IMR-90 (cell line): ENCODE measurements around the gene GSK3B. TPM values are rescaled to one million over a fixed set of nuclear protein-coding genes. Genes with fewer than 3 reads are reported as not detected.

ENCODE experiments used
- ATAC-seq: fragments of 200-7000 bp; cut with Tn5 transposase; 2 replicates; pipeline ENCODE4 v1.9.1; 2020; ENCODE audit warnings: low read depth, mild to moderate bottlenecking, moderate library complexity
- BruUV-seq: library from RNA; stranded (reverse); fragments of 400-500 nt; replicated peaks from 2 replicates; lab custom pipeline; 2021; lab: Mats Ljungman, UMichigan
- CTCF ChIA-PET: fragments of 300-600 bp; formaldehyde crosslinking; extraction: SDS; loops from one replicate; lab custom pipeline; 2021; ENCODE audit warnings: antibody characterized with exemption; lab: Yijun Ruan, JAX
- POLR2A ChIA-PET: fragments of 300-600 bp; sonication (Branson Sonifier 250); formaldehyde crosslinking; loops from one replicate; lab custom pipeline; 2022; ENCODE audit warnings: antibody characterized with exemption; ENCODE audit not compliant: unreplicated experiment; lab: Charles Lee
- DNase-seq: peaks from one replicate; pipeline ENCODE4 v3.0.0; 2013
- H2AFZ ChIP-seq: replicated peaks from 2 replicates; pipeline ENCODE3; 2013; ENCODE audit warnings: low read length, mild to moderate bottlenecking; ENCODE audit not compliant: poor library complexity
- H2AK5ac ChIP-seq: 2 replicates; pipeline ENCODE4 v1.6.1; 2013; ENCODE audit warnings: low read depth, low read length, inconsistent platforms
- H2AK9ac ChIP-seq: replicated peaks from 2 replicates; pipeline ENCODE3; 2013; ENCODE audit warnings: mild to moderate bottlenecking, low read depth, low read length, moderate library complexity; ENCODE audit not compliant: poor library complexity
- H2BK120ac ChIP-seq: 2 replicates; pipeline ENCODE4 v1.6.1; 2013; ENCODE audit warnings: low read depth, low read length, inconsistent platforms
- H2BK15ac ChIP-seq: 3 replicates; pipeline ENCODE4 v1.6.1; 2013; ENCODE audit warnings: low read depth, low read length, inconsistent platforms
- H2BK20ac ChIP-seq: 2 replicates; pipeline ENCODE4 v1.6.1; 2013; ENCODE audit warnings: low read depth, mild to moderate bottlenecking, inconsistent platforms, low read length, moderate library complexity
- H2BK5ac ChIP-seq: 2 replicates; pipeline ENCODE4 v1.6.1; 2013; ENCODE audit warnings: mild to moderate bottlenecking, low read depth, low read length, inconsistent platforms; ENCODE audit not compliant: poor library complexity, severe bottlenecking
- H3K14ac ChIP-seq: replicated peaks from 2 replicates; pipeline ENCODE4 v1.6.1; 2013; ENCODE audit warnings: low read depth, low read length, inconsistent platforms
- H3K18ac ChIP-seq: 2 replicates; pipeline ENCODE4 v1.6.1; 2013; ENCODE audit warnings: low read depth, low read length, control low read depth
- H3K23ac ChIP-seq: 2 replicates; pipeline ENCODE4 v1.6.1; 2013; ENCODE audit warnings: low read depth, low read length, inconsistent platforms
- H3K27ac ChIP-seq: 2 replicates; pipeline ENCODE4 v1.5.1; 2013; ENCODE audit warnings: mild to moderate bottlenecking, control low read depth, low read length; ENCODE audit not compliant: insufficient read depth
- H3K27me3 ChIP-seq: 2 replicates; pipeline ENCODE4 v1.6.1; 2013; ENCODE audit warnings: low read length; ENCODE audit not compliant: control insufficient read depth, insufficient read depth
- H3K36me3 ChIP-seq: 2 replicates; pipeline ENCODE4 v1.6.1; 2013; ENCODE audit warnings: low read length, mixed read lengths; ENCODE audit not compliant: control insufficient read depth, insufficient read depth
- H3K4ac ChIP-seq: 2 replicates; pipeline ENCODE4 v1.6.1; 2013; ENCODE audit warnings: low read depth, low read length, inconsistent platforms
- H3K4me1 ChIP-seq: 2 replicates; pipeline ENCODE4 v1.6.1; 2013; ENCODE audit warnings: low read length, mixed read lengths; ENCODE audit not compliant: control insufficient read depth, insufficient read depth
- H3K4me2 ChIP-seq: 2 replicates; pipeline ENCODE4 v1.6.1; 2013; ENCODE audit warnings: low read depth, mild to moderate bottlenecking, control low read depth, low read length, moderate library complexity
- H3K4me3 ChIP-seq: 2 replicates; pipeline ENCODE4 v1.5.1; 2013; ENCODE audit warnings: low read depth, mild to moderate bottlenecking, control low read depth, low read length, moderate library complexity; ENCODE audit not compliant: insufficient read depth
- H3K56ac ChIP-seq: 2 replicates; pipeline ENCODE4 v1.6.1; 2013; ENCODE audit warnings: low read length, inconsistent platforms; ENCODE audit not compliant: insufficient read depth; ENCODE audit errors: extremely low read depth
- H3K79me1 ChIP-seq, 2 experiments: 2 replicates each; pipeline ENCODE4 v1.6.1; 2013; ENCODE audit warnings: low read length in 2 of 2, inconsistent platforms in 1 of 2, low read depth in 1 of 2
- H3K9ac ChIP-seq: 2 replicates; pipeline ENCODE4 v1.6.1; 2013; ENCODE audit warnings: low read depth, low read length, control low read depth
- H3K9me1 ChIP-seq: 2 replicates; pipeline ENCODE4 v1.6.1; 2013; ENCODE audit warnings: low read length, inconsistent platforms; ENCODE audit not compliant: insufficient read depth
- H3K9me3 ChIP-seq: 2 replicates; pipeline ENCODE4 v1.6.1; 2013; ENCODE audit warnings: low read length; ENCODE audit not compliant: control insufficient read depth, insufficient read depth
- H4K20me1 ChIP-seq: 2 replicates; pipeline ENCODE4 v1.6.1; 2013; ENCODE audit warnings: low read length, inconsistent platforms; ENCODE audit not compliant: insufficient read depth
- H4K5ac ChIP-seq: 2 replicates; pipeline ENCODE4 v1.6.1; 2013; ENCODE audit warnings: mild to moderate bottlenecking, low read depth, low read length, control low read depth
- H4K8ac ChIP-seq, 2 experiments: 2 replicates each; pipeline ENCODE4 v1.6.1; 2013; ENCODE audit warnings: low read depth in 2 of 2, low read length in 2 of 2, control low read depth in 1 of 2, inconsistent platforms in 1 of 2
- H4K91ac ChIP-seq: 2 replicates; pipeline ENCODE4 v1.6.1; 2013; ENCODE audit warnings: low read depth, low read length, inconsistent platforms; ENCODE audit not compliant: insufficient read depth
- BHLHE40 ChIP-seq: fragments of 150-350 bp; IDR thresholded peaks from 2 replicates; pipeline ENCODE4 v1.6.1; 2016; ENCODE audit warnings: mild to moderate bottlenecking, low read depth, low read length
- CEBPB ChIP-seq: IDR thresholded peaks from 2 replicates; pipeline ENCODE4 v1.6.1; 2012; ENCODE audit warnings: low read depth, low read length, improper control_type of control experiment
- CHD1 ChIP-seq: IDR thresholded peaks from 2 replicates; pipeline ENCODE4 v1.6.1; 2012; ENCODE audit warnings: low read depth, low read length, improper control_type of control experiment
- ELK1 ChIP-seq: fragments of 150-350 bp; IDR thresholded peaks from 2 replicates; pipeline ENCODE4 v1.6.1; 2016; ENCODE audit warnings: low read depth, mild to moderate bottlenecking, low read length, moderate library complexity, borderline replicate concordance
- FOS ChIP-seq: fragments of 150-350 bp; IDR thresholded peaks from 2 replicates; pipeline ENCODE4 v1.6.1; 2016; ENCODE audit warnings: low read depth, low read length
- MAFK ChIP-seq: IDR thresholded peaks from 2 replicates; pipeline ENCODE4 v1.6.1; 2012; ENCODE audit warnings: low read depth, low read length, improper control_type of control experiment
- MAZ ChIP-seq: IDR thresholded peaks from 2 replicates; pipeline ENCODE4 v1.6.1; 2012; ENCODE audit warnings: low read depth, mild to moderate bottlenecking, low read length, improper control_type of control experiment, moderate library complexity, borderline replicate concordance
- MXI1 ChIP-seq: IDR thresholded peaks from 2 replicates; pipeline ENCODE4 v1.6.1; 2012; ENCODE audit warnings: low read depth, mild to moderate bottlenecking, low read length, moderate library complexity, borderline replicate concordance
- NFE2L2 ChIP-seq: fragments of 150-350 bp; IDR thresholded peaks from 2 replicates; pipeline ENCODE4 v1.6.1; 2016; ENCODE audit warnings: low read depth, mild to moderate bottlenecking, low read length
- POLR2A ChIP-seq: IDR thresholded peaks from 2 replicates; pipeline ENCODE4 v1.6.1; 2012; ENCODE audit warnings: mild to moderate bottlenecking, low read depth, low read length
- RAD21 ChIP-seq: IDR thresholded peaks from 2 replicates; pipeline ENCODE4 v1.6.1; 2012; ENCODE audit warnings: low read length, improper control_type of control experiment
- RCOR1 ChIP-seq: IDR thresholded peaks from 2 replicates; pipeline ENCODE4 v1.6.1; 2012; ENCODE audit warnings: mild to moderate bottlenecking, low read length, improper control_type of control experiment; ENCODE audit not compliant: insufficient replicate concordance
- SMC3 ChIP-seq: fragments of 150-350 bp; IDR thresholded peaks from 2 replicates; pipeline ENCODE4 v1.6.1; 2016; ENCODE audit warnings: low read depth, mild to moderate bottlenecking, antibody characterized with exemption, low read length, moderate library complexity
- USF2 ChIP-seq: fragments of 150-350 bp; IDR thresholded peaks from 2 replicates; pipeline ENCODE4 v1.6.1; 2017; ENCODE audit warnings: mild to moderate bottlenecking, antibody characterized with exemption, low read length, low read depth
- WGBS, 2 experiments: methylation state at CpG; one replicate each; pipeline versions ENCODE4 v1.1.5 to v1.1.7; 2013; ENCODE audit warnings: missing lambda C conversion rate in 2 of 2; ENCODE audit not compliant: insufficient read length in 1 of 2; ENCODE audit errors: extremely low coverage in 2 of 2; 5-methylcytosine and 5-hydroxymethylcytosine counted together
- dilution Hi-C: fragments of 300-500 bp; cut with HindIII; formaldehyde crosslinking; loops from one replicate; pipeline ENCODE4 v1.14.3; 2018; ENCODE audit warnings: low sequenced_read_pairs; ENCODE audit not compliant: unreplicated experiment
- in situ Hi-C: fragments of 300-500 bp; cut with MboI; formaldehyde crosslinking; loops from 3 replicates; pipeline ENCODE4 v1.14.3; 2019; ENCODE audit warnings: low sequenced_read_pairs, inconsistent platforms, mixed read lengths
- intact Hi-C: fragments of 100-400 bp; cut with micrococcal nuclease; formaldehyde crosslinking; loops from 2 replicates; pipeline ENCODE4 v1.10.0; 2022
- polyA plus RNA-seq, 3 experiments: library from polyadenylated mRNA; depleted of rRNA; stranded (reverse); fragments of >200 nt; gene quantifications; 2 replicates each; pipeline ENCODE4 v1.2.3, GENCODE V29; 2012; ENCODE audit warnings: low replicate concordance in 1 of 3
- total RNA-seq: library from RNA; depleted of rRNA; stranded (reverse); fragments of >200 nt; gene quantifications from 2 replicates; pipeline ENCODE4 v1.2.3, GENCODE V29; 2012

Gene GSK3B
- total and polyA plus RNA-seq, 2 of the 4 experiments (the other 2 are of a cell fraction) = 19.2 to 33.2 TPM

GRCh38 chr3:120017692-120018091, 76.6 kb downstream of the GSK3B start:
- H2BK5ac ChIP-seq = no peak overlapping the region
- BruUV-seq = no TSS peak
- in situ Hi-C loops = no loop called here
- H2BK15ac ChIP-seq = no peak overlapping the region
- peaks cover 89% of the 10 kb centered on the region for H4K20me1 ChIP-seq
- H3K14ac ChIP-seq = no peak overlapping the region
- no peak overlapping the region for H2AK9ac ChIP-seq
- H3K4me1 ChIP-seq = peaks cover 5% of the 10 kb centered on the region
- no peak overlapping the region for H3K56ac ChIP-seq
- H3K27me3 ChIP-seq = no peaks in the 10 kb centered on the region
- H3K9ac ChIP-seq = no peak overlapping the region
- H4K91ac ChIP-seq = no peak overlapping the region
- ChIA-PET CTCF (no interaction called here), POLR2A (no interaction called here)
- H4K5ac ChIP-seq = no peak overlapping the region
- H2BK20ac ChIP-seq = no peak overlapping the region
- no CpG with 5 or more reads among the region's 3 CpGs for WGBS, 2 experiments
- no peak overlapping the region for H2BK120ac ChIP-seq
- H2AK5ac ChIP-seq = no peak overlapping the region
- peaks cover 4% of the 10 kb centered on the region; the same call in 1 of the 2 replicates for H3K9me1 ChIP-seq
- H3K18ac ChIP-seq = no peak overlapping the region
- H4K8ac ChIP-seq = no peak overlapping the region
- no peak overlapping the region for H3K27ac ChIP-seq
- H3K36me3 ChIP-seq = no peaks in the 10 kb centered on the region
- ATAC-seq = no peak
- intact Hi-C loops = loop anchor here (5.0 kb wide), 1 partner anchor 50 kb away; no protein-coding TSS in a partner anchor
- H3K4ac ChIP-seq = no peak overlapping the region
- no peak overlapping the region for H3K4me3 ChIP-seq
- no peak for DNase-seq
- H3K9me3 ChIP-seq = no peaks in the 10 kb centered on the region
- no peak overlapping the region for H3K23ac ChIP-seq
- dilution Hi-C loops = no loop called here
- H3K4me2 ChIP-seq = no peak overlapping the region
- no peak for TF ChIP-seq FOS
- no peak for TF ChIP-seq RCOR1
- no peak for TF ChIP-seq MAZ
- TF ChIP-seq MAFK = no peak
- no peak for TF ChIP-seq NFE2L2
- no peak for TF ChIP-seq ELK1
- no peak for TF ChIP-seq MXI1
- TF ChIP-seq POLR2A = no peak
- no peak for TF ChIP-seq CEBPB
- TF ChIP-seq SMC3 = no peak
- TF ChIP-seq CHD1 = no peak
- no peak for TF ChIP-seq RAD21
- TF ChIP-seq BHLHE40 = no peak
- no peak for TF ChIP-seq USF2
- H2AFZ ChIP-seq = no peak overlapping the region
- H3K79me1 ChIP-seq = peaks cover 28 to 66% of the 10 kb centered on the region in 2 experiments
